ENCODE data around the gene SSC4D.
"Not testable (repeated sequence)": the region's sequence is repeated elsewhere in the genome, so short reads cannot be mapped to it uniquely, and the experiment has no call there.

The SSC4D gene

GRCh38 chr7:76426246-76426645 lies 16.7 kb upstream of the SSC4D start:
- Histone ChIP-seq H3K9me3 (ENCODE audit: severe bottlenecking) (no peaks in the 10 kb centered on the region), H3K27ac (no peak overlapping the region), H3K4me3 (ENCODE audit: low read depth, low read length) (no peak overlapping the region), H3K36me3 (no peaks in the 10 kb centered on the region), H3K27me3 (ENCODE audit: insufficient read depth, low read depth, severe bottlenecking) (no peaks in the 10 kb centered on the region)
- DNase-seq = no peak
- TF ChIP-seq CTCF (IDR thresholded peaks at IDR 0.05; ENCODE audit: low read depth, low read length) = no peak

DNA sequence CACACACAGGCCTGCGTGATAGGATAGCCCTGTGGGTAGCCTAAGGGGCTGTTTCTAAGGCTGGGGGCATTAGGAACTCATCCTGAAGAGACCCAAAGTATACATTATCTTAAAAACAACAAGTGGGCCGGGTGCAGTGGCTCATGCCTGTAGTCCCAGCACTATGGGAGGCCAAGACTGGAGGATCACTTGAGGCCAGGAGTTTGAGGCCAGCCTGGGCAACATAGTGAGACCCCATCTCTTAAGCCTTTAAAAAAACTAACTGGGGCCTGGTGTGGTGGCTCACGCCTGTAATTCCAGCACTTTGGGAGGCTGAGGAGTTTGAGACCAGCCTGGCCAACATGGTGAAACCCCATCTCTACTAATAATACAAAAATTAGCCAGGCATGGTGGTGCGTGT lies 16.1 kb upstream of the SSC4D start:
- DNase-seq; H3K4me3 ChIP-seq (ENCODE audit: low read depth, low read length); H3K27me3 ChIP-seq (ENCODE audit: insufficient read depth, low read depth, severe bottlenecking); H3K36me3 ChIP-seq; H3K9me3 ChIP-seq (ENCODE audit: severe bottlenecking); H3K27ac ChIP-seq: not testable (repeated sequence)

DNA sequence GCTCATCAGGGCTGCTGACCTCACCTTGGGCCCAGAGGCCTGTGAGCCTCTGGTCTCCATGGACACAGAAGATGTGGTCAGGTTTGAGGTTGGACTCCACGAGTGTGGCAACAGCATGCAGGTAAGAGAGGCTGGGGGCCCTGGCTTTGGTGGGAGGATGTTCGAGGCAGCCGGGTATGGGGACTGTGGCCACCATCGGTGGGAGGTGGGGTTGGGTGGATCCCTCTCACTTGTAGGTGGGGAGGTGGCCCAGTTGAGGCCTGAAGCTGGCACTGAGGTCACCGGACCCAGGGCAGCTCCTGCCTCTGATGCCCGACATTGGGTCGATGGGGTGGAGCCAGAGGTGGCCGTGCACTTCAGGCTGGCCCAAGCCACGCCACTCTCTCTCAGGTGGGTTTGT lies 15.7 kb upstream of the SSC4D start:
- Histone ChIP-seq H3K27me3 (ENCODE audit: insufficient read depth, low read depth, severe bottlenecking) (no peaks in the 10 kb centered on the region), H3K4me3 (ENCODE audit: low read depth, low read length) (no peak overlapping the region), H3K27ac (no peak overlapping the region), H3K36me3 (no peaks in the 10 kb centered on the region), H3K9me3 (ENCODE audit: severe bottlenecking) (peaks cover 3% of the 10 kb centered on the region)
- no peak for DNase-seq
- TF ChIP-seq CTCF (IDR thresholded peaks at IDR 0.05; ENCODE audit: low read depth, low read length) = no peak

GRCh38 chr7:76424413-76425111 lies 15.1 kb upstream of the SSC4D start, which contains the start of gene ZP3:
Gene ZP3 (plus strand): TSS chr7:76424950. CDS start chr7:76424965, 15 bp downstream.
- no peaks in the 10 kb centered on the region for H3K36me3 ChIP-seq

DNA sequence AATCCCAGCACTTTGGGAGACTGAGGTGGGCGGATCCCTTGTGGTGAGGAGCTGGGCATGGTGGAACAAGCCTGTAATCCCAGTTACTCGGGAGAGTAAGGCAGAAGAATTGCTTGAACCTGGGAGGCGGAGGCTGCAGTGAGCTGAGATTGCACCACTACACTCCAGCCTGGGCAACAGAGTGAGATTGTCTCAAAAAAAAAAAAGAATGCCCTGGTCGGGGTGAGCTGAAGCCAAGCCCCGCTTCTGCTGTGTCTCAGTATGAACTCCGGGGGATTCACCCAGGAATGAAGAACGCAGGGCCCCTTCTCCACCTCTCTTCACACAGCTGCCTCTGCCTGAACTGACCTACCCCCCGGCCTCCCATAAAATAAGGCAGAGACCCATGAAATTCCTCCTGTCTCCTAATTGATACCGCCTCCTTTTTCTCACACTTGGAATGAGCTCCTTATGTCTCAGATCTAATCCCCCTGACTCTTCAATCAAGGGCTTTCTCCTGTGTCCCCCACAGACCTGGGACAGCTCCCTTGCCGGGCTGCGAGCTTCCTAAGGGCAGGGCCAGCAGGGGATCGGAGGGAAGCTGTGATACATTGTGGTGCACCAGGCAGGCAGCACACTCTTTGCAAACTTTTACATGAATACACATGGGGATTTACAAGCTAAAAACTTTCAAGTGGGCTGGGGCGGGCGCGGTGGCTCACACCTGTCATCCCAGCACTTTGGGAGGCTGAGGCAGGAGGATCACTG lies 14.3 kb upstream of the SSC4D start:
- Histone ChIP-seq H3K4me3 (ENCODE audit: low read depth, low read length) (no peak overlapping the region; the same call in 1 of the 2 replicates), H3K36me3 (no peaks in the 10 kb centered on the region), H3K9me3 (ENCODE audit: severe bottlenecking) (peaks cover 3% of the 10 kb centered on the region), H3K27ac (no peak overlapping the region), H3K27me3 (ENCODE audit: insufficient read depth, low read depth, severe bottlenecking) (no peaks in the 10 kb centered on the region)
- no peak for TF ChIP-seq CTCF (IDR thresholded peaks at IDR 0.05; ENCODE audit: low read depth, low read length)
- peak; percentile 42 for DNase-seq

More at GRCh38 chr7:76424413-76425111, 15.1 kb upstream of the SSC4D start, which contains the start of gene ZP3:
- no peak for DNase-seq
- H3K4me3 ChIP-seq (ENCODE audit: low read depth, low read length) = no peak within 1 kb of the TSS; the same call in 1 of the 2 replicates
- H3K27me3 ChIP-seq (ENCODE audit: insufficient read depth, low read depth, severe bottlenecking) = no peaks in the 10 kb centered on the region
- no peak for TF ChIP-seq CTCF (IDR thresholded peaks at IDR 0.05; ENCODE audit: low read depth, low read length)
- H3K9me3 ChIP-seq (ENCODE audit: severe bottlenecking) = peaks cover 3% of the 10 kb centered on the region
- H3K27ac ChIP-seq = no peak within 1 kb of the TSS

DNA sequence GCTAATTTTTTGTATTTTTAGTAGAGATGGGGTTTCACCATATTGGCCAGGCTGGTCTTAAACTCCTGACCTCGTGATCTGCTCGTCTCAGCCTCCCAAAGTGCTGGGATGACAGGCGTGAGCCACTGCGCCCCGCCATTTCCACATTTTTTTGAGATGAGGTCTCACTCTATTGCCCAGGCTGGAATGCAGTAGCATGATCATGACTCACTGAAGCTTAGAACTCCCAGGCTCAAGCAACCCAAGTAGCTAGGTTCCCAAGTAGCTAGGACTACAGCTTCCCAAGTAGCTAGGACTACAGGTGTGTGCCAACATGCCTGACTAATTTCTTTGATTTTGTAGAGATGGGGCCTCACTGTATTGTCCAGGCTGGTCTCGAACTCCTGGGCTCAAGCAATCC lies 11.6 kb upstream of the SSC4D start:
- not testable (repeated sequence) for DNase-seq; H3K27me3 ChIP-seq (ENCODE audit: insufficient read depth, low read depth, severe bottlenecking); H3K36me3 ChIP-seq; H3K4me3 ChIP-seq (ENCODE audit: low read depth, low read length); H3K9me3 ChIP-seq (ENCODE audit: severe bottlenecking); H3K27ac ChIP-seq

DNA sequence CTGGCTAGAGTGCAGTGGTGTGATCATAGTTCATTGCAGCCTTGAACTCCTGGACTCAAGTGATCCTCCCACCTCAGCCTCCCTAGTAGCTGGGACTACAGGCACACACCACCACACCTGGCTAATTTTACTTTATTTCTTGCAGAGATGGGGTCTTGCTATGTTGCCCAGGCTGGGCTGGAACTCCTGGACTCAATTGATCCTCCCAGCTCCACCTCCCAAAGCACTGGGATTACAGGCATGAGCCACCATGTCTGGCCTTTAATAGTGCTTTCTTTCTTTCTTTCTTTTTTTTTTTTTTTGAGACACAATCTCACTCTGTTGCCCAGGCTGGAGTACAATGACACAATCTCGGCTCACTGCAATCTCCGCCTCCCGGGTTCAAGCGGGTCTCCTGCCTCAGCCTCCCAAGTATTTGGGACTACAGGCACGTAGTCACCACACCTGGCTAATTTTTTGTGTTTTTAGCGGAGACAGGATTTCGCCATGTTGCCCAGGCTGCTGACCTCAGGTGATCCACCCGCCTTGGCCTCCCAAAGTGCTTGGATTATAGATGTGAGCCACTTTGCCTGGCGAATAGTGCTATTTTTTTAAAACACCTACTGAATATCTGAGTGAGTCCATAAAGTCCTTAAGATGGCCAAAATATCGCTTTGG lies 8.3 kb upstream of the SSC4D start:
- H3K36me3 ChIP-seq, DNase-seq: not testable (repeated sequence)

More for the DNA sequence above, 8.3 kb upstream of the SSC4D start:
- not testable (repeated sequence) for H3K27me3 ChIP-seq (ENCODE audit: insufficient read depth, low read depth, severe bottlenecking); H3K27ac ChIP-seq; H3K4me3 ChIP-seq (ENCODE audit: low read depth, low read length); H3K9me3 ChIP-seq (ENCODE audit: severe bottlenecking)
